ENCODE data around the gene STPG1.

The STPG1 gene

GRCh38 chr1:24426744-24427544, 13.4 kb upstream of the STPG1 start:
- DNase-seq: no peak

DNA sequence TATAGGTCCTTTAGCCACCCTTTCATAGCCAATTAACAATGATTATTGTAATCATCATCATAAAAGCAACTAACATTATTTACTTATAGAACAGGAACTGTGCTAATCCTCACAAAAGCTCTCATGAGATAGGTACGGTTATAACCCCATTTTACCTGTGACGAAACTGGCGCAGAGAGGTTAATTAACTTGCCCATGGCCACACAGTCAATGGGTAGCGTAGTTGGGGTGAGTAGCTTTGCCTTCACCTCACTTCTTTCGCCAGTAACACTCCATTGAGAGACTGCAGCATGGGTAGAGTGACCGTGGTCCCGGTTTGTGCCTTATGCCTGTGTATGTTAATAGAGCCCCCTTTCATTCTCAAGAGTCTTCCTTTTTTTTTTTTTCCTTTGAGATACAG, 12.3 kb upstream of the STPG1 start:
- no peak for DNase-seq

DNA sequence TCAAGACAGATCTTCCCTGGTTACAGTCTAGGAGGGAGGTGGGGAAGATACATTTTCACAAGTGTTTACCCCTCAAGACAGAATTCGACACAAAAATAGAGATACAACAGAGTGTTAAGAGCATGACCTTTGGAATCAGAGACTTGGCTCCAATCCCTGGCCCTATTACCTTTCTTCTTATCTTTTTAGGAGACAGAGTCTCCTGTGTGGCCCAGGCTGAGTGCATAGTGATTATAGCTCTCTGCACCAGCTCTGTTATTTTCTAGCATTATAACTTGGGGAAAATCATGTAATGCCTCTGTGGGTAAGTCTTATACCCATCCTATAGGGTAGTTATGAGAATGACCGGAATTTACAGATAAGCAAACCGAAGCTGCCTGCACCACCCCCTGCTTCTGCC, 11.9 kb upstream of the STPG1 start:
- no peak for DNase-seq

GRCh38 chr1:24424990-24425389, 11.4 kb upstream of the STPG1 start:
- DNase-seq: no peak

DNA sequence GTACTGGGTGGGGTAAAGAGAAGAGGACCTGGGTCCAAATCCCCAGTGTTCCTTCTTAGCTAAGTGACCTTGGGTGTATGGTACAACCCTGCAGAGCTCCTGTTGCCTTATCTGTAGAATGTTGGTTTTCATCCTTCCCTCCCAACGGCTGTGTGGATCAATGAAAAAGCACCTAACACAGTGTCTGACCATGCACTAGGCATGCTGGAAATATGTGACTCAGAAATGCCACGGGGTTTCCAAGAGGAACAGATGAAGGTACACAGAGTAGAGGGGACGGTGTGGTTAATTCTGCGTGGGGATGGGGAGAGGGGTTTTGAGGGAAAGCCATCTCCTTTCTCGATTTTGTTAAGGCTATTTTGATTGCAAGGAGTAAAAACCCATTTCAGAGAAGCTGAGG, 10.6 kb upstream of the STPG1 start:
- DNase-seq: no peak

GRCh38 chr1:24421502-24421901, 7.9 kb upstream of the STPG1 start:
- DNase-seq: no peak

DNA sequence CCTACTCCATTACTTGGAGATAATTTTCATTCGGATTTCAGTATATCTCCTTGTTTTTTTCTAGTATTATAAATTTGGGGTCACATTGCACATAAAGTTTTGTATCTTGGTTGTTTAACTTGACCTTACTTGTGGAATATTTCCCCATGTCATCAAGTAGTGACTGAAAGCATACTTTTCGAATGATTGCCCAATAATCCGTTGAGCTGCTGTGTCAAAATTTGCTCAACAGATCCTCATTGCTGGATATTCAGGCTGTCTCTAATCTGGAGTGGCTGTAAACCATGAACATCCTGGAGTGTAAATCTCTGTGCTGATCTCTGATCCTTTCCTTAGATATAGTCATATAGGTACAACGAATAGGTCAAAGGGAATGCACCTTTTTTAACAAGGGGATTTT, 7.0 kb upstream of the STPG1 start:
- no peak for DNase-seq

DNA sequence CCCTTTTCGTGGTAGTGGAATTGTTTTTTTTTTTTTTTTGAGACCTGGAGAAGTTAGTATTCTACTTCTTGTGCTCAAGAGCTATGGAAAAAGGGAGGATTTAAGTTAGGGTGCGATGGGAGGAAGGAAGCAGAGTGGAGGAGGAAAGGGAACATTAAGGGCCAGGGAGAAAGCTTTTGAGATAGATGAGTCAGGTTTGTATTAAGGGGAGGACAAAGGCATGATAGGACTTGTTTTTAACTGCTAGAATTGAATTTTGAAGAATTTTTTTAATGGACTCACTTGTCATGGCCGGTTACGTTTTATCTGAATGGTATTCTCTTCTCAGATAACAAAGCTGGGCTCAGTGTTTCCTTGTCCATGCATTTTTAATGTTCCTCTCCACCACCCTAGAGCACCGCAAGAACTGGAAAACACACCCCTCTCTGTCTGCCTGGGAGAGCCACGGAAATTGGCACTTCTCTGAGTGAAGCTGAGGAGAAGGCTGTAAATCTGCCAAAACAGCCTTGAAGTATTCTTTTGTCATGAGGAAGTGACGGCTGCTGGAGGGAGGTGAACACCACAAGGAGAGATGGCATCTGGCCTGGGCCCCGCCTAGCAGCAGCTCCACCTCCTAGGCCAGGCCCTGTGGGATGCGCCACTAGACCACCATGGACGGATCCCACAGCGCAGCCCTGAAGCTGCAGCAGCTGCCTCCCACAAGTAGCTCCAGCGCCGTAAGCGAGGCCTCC, 5.5 kb upstream of the STPG1 start:
- DNase-seq: no peak

GRCh38 chr1:24417681-24418080, 4.1 kb upstream of the STPG1 start:
- no peak for DNase-seq

GRCh38 chr1:24416666-24417391, 3.2 kb upstream of the STPG1 start:
- peak; percentile 45 for DNase-seq

GRCh38 chr1:24415910-24416665, 2.5 kb upstream of the STPG1 start:
- DNase-seq: no peak

DNA sequence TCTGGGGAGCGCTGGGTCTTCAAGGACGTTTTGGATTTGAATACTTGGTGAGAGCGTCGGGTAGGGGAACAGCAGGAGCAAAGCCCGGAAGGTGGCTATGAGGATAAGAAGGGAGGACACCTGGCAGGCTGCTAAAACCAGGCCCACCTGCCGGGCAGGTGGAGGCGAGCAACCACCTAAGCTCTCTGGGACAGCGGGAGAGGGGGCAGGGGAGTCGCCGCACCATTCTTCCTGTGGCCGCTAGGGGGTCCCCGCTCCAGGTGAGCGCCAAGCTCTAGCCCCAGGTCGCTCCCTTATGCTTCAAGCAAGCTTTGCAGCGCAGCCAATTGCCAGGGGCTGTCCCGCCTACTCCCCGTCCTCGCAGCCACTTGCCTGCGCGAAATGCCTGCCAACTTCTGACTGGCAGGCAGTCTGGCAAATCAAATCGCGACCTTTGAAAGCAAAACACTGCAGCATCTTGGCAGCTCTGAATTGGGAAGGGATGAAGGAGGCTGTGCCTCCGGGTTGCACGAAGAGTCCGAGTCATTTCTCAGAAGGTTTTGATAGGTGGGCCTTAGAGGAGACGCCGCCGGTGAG, 1.8 kb upstream of the STPG1 start, which contains the start of gene NIPAL3:
Gene NIPAL3, plus strand, starts transcription at position 469 of the 576 bp plus-strand sequence. CDS start 3,746 bp downstream, outside the sequence.
- peak; percentile 99 for DNase-seq

GRCh38 chr1:24414775-24415333, 1.3 kb upstream of the STPG1 start:
- DNase-seq: no peak

DNA sequence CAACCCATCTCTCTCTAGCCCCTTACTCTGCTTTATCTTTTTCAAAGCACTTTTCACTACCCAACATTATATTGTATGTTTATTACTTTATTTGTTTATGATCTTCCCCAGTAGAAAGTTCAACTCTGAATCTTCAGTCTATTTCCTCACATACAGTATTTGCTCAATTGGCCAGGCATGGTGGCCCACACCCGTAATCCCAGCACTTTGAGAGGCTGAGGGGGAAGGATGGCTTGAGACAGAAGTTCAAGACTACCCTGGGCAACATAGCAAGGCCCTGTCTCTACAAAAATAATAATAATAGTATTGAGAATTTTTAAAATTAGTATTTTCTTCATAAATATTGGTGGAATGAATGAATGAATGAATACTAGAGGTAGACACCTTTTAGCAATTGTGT, 1.2 kb downstream of the STPG1 start:
- no peak for DNase-seq

DNA sequence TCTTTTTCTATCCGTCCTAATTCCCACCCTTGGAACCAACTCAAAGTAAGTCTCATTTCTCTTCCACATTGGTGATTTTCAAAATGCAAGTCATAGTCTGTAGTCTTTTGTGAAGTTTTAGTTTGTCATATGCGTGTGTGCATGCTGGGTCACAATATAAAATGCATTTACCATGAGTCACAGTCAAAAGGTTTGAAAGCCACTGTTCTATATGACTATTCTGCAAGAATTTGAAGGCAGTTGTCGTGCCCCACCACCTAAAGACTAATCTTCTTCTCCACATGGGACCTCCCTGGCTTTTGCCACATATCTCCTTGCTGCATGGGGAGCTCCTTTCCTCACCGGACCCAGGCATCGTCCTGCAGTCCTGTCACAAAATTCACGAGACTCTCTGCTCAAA, 1.6 kb downstream of the STPG1 start:
- no peak for DNase-seq

GRCh38 chr1:24410750-24411149, 2.8 kb downstream of the STPG1 start:
- no peak for DNase-seq

DNA sequence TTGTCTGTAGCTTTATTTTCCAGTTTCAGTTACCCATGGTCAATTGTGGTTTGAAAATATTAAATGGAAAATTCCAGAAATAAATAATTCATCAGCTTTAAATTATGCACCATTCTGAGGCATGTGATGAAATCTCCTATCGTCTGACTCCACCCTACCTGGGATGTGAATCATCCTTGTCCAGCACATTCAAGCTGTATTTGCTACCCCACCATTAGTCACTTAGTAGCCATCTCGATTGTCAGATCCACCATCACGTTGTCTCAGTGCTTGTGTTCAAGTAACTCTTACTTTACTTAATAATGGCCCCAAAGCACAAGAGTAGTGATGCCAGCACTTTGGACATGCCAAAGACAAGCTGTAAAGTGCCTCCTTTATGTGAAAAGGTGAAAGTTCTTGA, 4.0 kb downstream of the STPG1 start:
- DNase-seq: no peak

DNA sequence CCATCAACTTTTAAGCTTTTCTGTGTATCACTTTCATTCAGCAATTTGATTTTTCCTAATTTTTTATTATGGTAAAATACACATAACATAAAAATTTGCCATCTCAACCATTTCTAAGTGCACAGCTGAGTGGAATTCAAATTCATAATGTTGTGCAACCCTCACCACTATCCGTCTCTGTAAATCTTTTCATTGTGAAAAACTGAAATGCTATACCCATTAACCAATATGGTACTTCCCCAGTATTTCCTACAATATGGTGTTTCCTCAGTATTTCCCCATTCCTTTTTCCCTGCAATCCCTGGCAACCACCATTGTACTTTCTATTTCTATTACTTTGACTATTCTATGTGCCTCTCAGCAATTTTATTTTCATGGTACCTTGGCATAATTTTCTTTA, 6.8 kb downstream of the STPG1 start:
- no peak for DNase-seq

DNA sequence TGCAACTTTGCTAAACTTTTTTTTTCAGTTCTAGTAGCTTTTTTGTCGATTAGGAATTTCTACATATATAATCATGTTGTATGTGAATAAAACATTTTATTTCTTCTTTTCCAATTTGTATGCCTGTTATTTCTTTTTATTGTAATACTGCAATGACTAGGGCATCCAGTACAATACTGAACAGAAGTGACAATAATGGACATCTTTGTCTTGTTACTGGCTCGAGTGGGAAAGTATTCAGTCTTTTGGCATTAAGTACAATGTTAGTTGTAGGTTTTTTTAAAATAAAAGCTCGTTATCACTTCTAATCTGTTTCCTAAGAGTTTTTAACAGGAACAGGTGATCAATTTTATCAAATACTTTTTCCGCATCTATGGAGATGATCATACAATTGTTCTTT, 9.8 kb downstream of the STPG1 start:
- DNase-seq: no peak

DNA sequence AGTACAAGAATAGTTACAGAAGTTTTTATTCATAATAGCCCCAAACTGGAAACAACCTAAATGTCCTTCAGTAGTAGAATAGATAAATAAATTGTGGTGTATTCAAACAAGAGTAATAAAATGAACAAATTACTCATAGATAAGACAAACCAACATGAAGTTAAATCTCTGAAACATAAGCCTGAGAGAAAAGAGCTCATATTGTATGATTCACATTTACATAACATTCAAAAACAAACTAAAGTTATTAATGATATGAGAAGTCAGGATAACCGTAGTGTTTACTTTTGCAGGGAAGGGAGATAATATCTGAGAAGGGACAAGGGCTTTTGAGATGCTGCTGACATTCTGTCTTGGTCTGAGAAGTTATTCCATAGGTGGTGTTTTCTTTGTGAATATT, 13.5 kb downstream of the STPG1 start:
- no peak for DNase-seq

DNA sequence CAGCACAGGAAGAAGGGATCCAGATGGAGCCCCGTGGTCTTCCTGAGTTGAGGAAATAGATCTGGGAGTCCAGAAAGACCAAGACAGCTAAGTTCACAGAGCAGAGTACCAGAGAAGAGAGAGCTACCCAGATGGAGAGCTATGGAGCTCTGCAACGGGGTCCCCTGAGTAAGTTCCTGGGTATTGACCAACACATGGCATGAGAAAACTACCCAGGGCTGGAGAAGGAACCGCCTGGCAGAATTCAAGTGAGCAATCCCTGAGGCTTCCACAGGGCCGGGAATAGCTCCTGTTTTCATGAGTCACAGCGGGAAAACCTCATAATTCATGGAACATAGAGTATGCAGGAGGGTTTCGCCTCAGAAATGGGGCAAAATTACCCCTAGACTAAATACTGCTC, 19.7 kb downstream of the STPG1 start:
- DNase-seq: no peak

- DNase-seq: no peak
Measured at GRCh38 chr1:24392982-24393650, 20.5 kb downstream of the STPG1 start.
